Gastrocnemius medialis (tissue), 4 donors: ENCODE measurements around the gene LRRC4.

Experiments used
- CTCF ChIP-seq, 5 experiments: fragments of 450-650 bp in 3 of 5; fragments of 200-600 bp in 2 of 5; sonication (generic) in 2 of 5; IDR thresholded peaks in 4 of 5; conservative IDR thresholded peaks in 1 of 5; 1 replicate in 4 of 5; 2 replicates in 1 of 5; pipeline ENCODE4 v1.5.1; 2016 to 2019; ENCODE audit warnings: antibody characterized with exemption in 5 of 5, mild to moderate bottlenecking in 3 of 5, moderate library complexity in 3 of 5
- POLR2A ChIP-seq, 2 donors: fragments of 450-650 bp; IDR thresholded peaks; one replicate each; pipeline ENCODE4 v1.6.1; 2017; ENCODE audit warnings: antibody characterized with exemption in 2 of 2, mild to moderate bottlenecking in 2 of 2, moderate library complexity in 2 of 2

DNA sequence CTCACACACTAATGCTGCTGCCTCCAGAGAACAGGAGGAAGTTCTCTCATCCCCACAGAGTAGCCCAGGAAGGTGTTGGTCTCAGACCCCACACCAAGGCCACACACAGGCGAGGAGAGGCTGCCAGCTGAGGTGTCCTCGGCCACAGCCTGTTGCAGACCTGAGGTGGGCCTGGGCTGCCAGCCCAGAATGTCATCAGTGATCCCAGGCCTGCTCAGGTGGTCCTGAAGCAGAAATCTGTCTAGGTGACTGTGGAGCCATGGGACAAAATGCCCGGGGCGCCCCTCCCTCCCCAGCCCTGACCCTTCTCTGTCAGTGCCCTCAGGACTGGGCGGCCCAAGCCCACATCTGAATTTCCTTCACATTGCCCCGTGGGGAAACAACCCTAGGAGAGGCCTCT lies 43.5 kb upstream of the LRRC4 start:
- TF ChIP-seq CTCF (IDR thresholded peaks at IDR 0.05 in 4 of 5, conservative IDR thresholded peaks at IDR 0.05 in 1 of 5) (no peak), POLR2A (IDR thresholded peaks at IDR 0.05) (no peak)
